VCaP (cell line): ENCODE data around the gene ELK4.

ENCODE experiments used
- H3K27ac ChIP-seq: fragments of 450-650 bp; 2 replicates; pipeline ENCODE4 v1.5.1; 2017
- TF ChIP-seq, protein P1 (sequence below): fragments of 450-650 bp; conservative IDR thresholded peaks from 2 replicates; pipeline ENCODE4 v1.5.1; 2017; ENCODE audit warnings: mild to moderate bottlenecking, moderate library complexity

The ELK4 gene

DNA sequence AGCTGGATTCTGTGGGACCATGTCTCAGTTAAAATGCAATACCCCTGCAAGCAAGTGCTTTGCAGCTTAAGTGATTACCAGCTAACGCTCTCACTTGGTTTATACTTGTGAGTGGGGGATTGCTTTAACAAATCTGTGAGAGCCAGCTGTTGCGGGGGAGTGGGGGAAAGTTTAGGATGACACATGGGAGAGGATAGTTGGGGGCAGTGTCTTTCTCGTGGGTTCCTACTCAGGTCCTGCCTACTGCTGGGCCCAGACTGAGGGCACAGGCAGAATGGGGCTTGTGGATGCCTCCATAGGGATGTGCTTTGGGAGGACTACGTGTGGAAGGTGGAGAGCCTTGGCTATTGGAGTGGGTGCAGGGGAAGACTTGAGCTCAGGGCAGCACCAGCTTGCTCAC, 60.1 kb downstream of the ELK4 start:
- TF ChIP-seq, protein P1, sequence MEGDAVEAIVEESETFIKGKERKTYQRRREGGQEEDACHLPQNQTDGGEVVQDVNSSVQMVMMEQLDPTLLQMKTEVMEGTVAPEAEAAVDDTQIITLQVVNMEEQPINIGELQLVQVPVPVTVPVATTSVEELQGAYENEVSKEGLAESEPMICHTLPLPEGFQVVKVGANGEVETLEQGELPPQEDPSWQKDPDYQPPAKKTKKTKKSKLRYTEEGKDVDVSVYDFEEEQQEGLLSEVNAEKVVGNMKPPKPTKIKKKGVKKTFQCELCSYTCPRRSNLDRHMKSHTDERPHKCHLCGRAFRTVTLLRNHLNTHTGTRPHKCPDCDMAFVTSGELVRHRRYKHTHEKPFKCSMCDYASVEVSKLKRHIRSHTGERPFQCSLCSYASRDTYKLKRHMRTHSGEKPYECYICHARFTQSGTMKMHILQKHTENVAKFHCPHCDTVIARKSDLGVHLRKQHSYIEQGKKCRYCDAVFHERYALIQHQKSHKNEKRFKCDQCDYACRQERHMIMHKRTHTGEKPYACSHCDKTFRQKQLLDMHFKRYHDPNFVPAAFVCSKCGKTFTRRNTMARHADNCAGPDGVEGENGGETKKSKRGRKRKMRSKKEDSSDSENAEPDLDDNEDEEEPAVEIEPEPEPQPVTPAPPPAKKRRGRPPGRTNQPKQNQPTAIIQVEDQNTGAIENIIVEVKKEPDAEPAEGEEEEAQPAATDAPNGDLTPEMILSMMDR: no peak
- no peak overlapping the region for H3K27ac ChIP-seq

DNA sequence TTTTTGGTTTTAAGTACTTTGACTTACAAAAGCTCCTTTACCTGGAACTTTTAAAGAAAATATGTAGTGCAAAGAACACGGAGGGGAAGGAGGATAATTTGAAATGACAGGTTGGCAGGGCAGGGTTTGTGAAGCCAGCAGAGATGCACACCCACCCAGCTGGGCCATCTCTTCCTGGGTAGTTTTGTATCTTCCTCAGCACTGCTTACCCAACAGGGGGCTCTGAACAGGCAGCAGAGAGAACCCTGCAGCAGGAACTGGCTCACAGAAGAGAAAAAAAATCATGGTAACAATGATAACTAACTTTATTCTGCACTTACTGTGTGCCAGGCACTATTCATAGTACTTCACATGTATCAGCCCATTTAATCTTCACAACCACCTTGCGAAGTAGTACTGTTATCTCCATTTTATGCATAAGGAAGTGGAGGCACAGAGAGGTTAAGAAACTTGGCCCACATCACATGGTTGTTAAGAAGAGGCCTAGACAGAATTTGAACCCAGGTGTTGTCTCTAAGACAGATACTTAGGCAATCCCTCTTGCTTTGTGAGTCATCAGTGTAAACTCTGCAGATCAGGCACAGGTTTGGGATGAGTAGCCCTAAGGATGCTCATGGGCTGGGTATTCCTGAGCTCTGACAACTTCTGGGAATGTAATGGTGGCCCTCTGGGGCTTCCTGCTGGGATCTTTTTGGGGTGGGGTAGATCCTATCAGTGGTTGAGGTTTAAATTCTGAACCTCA, 60.8 kb downstream of the ELK4 start:
- no peak overlapping the region; the same call in 1 of the 2 replicates for H3K27ac ChIP-seq
- TF ChIP-seq, protein P1: no peak

DNA sequence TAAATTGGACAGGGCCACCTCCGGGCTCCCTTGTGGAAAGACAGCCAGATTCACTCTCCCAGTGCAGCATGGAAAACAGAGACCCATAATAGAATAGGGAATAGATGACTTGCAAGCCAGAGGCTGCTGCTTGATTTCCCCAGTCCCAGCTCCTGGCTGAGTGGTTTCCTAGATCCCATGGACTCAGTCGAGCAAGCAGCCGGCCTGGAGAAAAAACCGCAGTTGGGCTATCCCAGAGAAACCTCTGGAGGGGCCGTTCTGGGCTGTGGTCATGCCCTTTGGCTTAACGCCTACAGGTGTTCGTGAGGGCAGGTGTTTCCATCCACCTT, 61.7 kb downstream of the ELK4 start:
- peak overlapping the region; percentile 88; the same call in 1 of the 2 replicates for H3K27ac ChIP-seq
- TF ChIP-seq, protein P1: no peak

DNA sequence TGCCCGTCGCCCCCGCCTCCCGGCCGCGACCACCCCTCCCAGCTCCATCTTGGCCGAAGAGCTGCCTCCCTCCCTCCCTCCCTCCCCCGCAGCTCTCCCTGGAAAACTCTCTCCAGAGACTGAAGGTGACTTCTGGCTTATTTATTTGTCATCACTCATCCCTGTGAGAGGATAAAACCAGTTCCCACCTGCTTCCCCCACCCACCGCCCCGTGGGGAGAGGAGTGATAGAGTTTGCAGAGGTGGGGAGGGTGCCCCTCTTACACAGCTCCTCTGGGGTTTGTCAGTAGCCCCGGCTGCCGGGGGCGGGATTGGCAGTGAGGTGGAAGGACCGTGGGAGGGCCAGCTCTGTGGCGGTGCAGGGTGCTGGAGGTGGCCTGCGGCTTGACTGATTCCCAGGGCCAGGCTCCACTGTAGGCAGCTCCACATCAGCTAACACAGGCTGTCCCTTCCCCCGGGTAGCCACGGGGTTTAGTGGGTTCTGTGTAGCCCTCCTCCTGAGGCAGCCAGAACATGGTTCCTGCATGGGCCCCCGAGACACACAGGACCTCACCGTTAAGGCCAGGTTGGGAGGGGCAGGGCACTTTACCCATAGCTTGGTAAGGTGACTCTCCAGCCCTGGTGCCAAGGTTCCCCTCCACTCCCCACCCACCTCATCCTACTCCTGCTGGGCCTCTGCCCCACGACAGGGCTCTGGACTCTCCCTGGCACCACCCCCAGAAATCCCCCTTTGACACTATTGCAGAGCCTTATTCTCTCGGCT, 62.2 kb downstream of the ELK4 start:
- peak overlapping the region; percentile 88 for H3K27ac ChIP-seq
- TF ChIP-seq, protein P1: 0 out of 2 replicates have a peak, but pooled peaks have one; percentile 4

DNA sequence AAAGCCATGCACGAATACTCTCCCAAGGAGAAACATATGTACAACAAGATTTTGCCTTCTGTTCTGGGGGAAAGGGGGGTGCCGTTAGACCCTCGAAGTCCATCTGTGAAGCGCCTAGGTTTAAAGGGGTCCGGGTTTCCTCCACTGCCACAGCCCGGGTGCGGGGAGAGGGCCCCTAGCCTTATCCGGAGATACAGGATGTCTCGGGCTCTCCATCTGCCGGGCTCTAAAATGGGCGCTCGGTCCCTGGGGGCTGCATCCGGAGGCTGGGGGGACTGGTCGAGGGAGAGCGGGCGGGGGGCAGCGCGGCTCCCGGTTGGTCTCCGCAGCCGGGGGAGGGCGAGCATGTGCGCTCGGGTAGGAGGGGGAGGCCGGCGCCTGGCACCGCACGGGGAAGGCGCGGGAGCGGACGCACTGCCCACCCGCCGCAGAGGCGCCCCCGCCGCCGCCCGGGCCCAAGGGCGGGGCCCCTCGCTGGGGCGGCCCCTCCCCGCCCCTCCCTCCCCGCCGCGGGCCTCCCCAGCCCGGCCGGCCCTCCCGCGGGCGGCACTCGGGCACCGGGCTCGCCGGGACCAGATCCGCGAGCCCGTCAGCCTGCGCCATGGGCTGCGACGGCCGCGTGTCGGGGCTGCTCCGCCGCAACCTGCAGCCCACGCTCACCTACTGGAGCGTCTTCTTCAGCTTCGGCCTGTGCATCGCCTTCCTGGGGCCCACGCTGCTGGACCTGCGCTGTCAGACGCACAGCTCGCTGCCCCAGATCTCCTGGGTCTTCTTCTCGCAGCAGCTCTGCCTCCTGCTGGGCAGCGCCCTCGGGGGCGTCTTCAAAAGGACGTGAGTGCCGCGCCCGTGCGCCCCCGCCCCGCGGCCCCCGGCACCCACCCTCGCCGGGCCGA, 63.1 kb downstream of the ELK4 start:
- TF ChIP-seq, protein P1: peak; percentile 54
- H3K27ac ChIP-seq: peak overlapping the region; percentile 88

DNA sequence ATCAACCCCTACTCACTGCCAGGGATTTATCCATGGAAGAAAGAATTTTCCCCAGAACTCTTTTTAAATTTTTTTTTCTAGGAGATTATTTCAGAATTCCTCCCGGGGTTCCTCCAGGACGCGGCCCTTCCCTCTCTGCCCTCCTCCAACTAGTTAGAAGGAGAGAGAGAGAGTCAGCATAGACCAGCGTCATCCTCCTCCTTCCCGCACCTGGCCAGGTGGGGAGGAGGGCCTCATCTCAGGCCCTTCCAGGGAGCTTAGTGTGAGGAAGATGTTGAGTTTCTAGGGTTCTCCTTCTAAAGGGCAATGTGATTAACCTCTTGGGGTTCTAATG, 63.7 kb downstream of the ELK4 start:
- peak overlapping the region; percentile 88 for H3K27ac ChIP-seq
- TF ChIP-seq, protein P1: no peak

DNA sequence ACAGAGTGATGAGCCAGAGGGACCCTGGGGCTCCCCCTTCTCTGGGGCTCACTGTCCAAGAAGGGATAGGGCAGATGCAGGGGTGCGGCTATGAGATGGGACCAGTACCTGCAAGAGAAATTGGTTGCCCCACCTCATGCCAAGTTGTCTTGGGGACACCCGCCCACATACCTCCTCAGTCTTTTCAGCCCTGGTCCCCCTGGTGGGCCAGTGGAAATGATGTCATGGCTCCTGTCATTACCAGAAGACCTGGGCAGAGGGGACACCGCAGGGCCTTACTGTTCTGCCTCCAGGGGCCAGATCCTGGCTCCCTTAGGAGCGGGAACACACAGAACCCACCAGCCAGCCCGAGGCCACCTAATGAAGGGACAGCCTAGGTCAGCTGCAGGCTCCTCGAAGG, 64.1 kb downstream of the ELK4 start:
- peak overlapping the region; percentile 88 for H3K27ac ChIP-seq
- TF ChIP-seq, protein P1: no peak
